Right renal pelvis (tissue), 4 donors: ENCODE data around the gene STK40. TPM values are rescaled to one million over a fixed set of nuclear protein-coding genes. Genes with fewer than 3 reads are reported as not detected.

Experiments
- DNase-seq, 4 donors: peaks; one replicate each; pipeline ENCODE4 v3.0.0-alpha.2; 2013; ENCODE audit warnings: low read depth in 4 of 4, low spot score in 3 of 4, missing footprints in 1 of 4
- polyA plus RNA-seq, 4 donors: library from polyadenylated mRNA; unstranded; fragments of 120-200 nt; gene quantifications; one replicate each; pipeline ENCODE4 v1.2.1, GENCODE V29; 2013; ENCODE audit not compliant: insufficient read length in 4 of 4

Gene STK40
- polyA plus RNA-seq, 4 donors, result 40.8 to 48.2 (median 43.7) TPM

- no peak for DNase-seq
Measured at GRCh38 chr1:36346741-36347370, 38.9 kb downstream of the STK40 start.

DNA sequence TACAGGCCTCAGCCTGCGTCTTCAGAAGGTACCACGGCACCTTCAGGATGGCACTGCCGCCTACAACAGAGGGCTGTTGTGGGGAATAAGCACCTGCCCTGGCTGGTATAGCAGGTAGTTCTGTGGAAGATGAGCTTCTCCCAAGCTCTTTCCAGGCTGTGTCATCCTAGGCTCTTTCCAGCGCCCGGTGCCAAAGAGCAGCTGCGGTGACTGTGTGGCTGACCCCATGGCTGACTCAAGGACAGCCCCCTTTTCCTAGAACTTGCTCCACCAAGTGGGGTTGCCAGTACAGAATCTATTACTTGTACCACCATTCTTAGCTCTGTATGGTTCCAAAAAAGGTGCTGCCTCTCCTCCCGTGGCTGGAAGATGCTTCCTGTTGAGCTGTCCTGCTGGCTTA, 40.4 kb downstream of the STK40 start:
- DNase-seq, result no peak

DNA sequence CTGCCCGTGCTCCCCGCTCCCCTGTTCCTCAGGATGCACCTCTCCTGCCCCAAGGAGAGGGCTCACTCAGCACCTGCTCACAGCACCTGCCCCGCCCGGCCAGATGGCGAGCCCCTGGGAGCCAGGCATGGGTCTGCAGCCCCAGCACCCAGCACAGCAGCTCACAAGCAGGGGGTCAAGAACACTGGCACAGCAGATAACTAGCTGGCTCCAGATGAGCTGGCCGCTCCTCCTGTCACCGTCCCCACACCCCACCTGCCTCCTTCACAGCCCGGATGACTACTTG, 41.4 kb downstream of the STK40 start:
- DNase-seq, result no peak

DNA sequence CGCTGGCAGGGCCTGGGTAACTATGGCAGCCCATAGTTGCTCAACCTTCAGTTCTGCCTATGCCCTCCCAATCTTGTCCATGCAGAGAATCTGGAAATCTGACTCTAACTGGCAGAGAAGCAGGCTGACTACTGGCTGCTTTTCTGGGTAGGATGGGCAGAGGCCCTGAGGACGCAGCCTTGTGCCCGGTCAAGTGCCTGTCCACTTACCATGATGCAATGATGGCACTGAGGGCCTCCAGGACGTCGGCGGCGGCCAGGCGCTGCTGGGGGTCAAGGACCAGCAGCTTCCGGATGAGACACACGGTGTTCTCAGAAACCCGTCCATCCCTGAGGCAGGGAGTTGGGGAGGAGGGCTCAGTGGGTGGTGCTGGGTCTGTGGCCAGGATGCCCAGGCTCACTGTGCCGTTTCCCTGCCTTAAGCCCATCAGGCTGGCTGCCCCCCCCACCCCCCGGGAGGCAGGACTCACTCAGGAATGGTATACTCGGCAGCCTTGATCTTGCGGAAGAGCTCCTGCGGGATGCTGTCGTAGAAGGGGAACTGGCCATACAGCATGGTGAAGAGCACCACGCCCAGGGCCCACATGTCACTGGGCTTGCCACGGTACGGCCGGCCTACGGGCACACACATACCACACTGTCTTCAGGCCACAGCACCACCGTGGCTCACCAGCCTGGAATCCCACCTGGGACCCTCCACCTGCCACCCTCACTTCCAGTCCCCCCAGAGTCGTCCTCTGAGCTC, 41.9 kb downstream of the STK40 start:
- no peak for DNase-seq

GRCh38 chr1:36342426-36343185, 43.1 kb downstream of the STK40 start:
- DNase-seq, result no peak

DNA sequence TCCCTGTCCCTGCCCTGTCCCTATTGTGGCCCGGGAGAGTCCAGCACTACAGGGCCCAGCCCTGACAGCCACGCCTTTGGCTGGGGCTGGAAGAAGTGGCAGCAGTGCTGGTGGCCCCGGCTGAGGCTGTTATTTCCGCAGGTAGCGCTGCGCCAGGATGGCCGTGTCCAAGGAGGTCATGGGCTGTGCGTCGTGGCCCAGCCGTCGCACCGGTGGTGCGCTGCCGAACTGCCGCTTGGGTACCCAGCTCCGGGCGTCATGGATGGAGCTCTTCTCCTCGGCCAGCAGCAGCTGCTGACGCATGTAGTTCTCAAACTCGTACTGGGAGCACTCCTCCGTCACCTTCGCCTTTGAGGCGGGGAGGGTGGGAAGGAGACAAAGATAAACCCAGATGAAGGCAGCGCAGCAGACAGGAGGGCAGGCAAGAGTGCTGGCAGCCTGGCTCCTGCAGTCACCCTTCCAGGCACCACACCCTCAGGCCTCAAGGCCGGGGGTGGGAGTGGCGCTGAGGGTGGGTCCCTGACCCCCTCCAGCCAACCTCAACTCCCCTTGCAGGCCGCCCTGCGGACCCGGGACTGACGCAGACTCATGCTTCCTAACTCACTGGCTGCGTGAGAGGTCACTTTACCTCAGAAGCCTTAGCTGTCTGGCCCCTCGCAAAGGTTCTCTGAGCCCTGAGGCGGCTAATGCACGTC, 44.0 kb downstream of the STK40 start:
- no peak for DNase-seq

- DNase-seq, result no peak
Measured at GRCh38 chr1:36339615-36340014, 46.1 kb downstream of the STK40 start.

DNA sequence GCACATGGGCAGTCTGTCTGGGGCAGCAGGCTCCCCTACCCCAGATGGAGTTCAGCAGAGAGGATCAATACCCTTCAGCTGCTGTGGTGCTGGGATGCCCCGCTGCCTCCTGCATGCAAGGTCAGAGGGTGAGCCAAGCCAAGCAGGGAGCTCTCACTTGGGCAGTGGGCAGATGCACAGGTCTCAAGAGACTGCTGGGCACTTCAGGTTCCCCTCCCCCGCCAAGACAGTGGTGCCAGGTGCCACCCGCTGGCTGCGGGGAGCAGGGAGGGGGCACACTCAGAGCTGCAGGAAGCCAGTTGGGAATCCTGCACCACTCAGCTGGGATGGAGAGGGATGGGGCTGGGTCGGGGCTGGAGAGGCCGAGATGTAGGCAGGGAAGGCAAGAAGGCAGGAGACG, 46.5 kb downstream of the STK40 start:
- DNase-seq, result no peak

GRCh38 chr1:36337830-36338229, 47.9 kb downstream of the STK40 start:
- no peak for DNase-seq

GRCh38 chr1:36330940-36331339, 54.8 kb downstream of the STK40 start:
- no peak for DNase-seq

DNA sequence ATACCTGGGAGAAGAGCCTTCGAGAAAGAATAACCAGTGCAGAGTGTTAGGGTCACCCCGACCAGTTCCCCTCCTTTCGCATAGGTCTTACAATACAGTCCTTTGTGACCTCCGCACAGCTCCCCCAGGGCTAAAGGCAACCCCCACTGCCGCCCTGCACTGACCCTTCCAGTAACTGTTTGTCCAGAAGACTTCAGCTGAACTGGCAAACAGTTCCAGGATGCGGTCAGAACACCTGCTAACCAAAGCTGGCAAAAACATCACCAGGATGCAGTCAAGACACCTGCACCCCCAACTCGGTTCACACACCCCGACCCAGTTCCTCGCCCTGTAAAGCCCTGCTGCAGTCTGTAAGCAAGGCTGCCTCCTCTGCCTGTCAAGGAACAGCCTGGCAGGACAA, 55.9 kb downstream of the STK40 start:
- no peak for DNase-seq

DNA sequence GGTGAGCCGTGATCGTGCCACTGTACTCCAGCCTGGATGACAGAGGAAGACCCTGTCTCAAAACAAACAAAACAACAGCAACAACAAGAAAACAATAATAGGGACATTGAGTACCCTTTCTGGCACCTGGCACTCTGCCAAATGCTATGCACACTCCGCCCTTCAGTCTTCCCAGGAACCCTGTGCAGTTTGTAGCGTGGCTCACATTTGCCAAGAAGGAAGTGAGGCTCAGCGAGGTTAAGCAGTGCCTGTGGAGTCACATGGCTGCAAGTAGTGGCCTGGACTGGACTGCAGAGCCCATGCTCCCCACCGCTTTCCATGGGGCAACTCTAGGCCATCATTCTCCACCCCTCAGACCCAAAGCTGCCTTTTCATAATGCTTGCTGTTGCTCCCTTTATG, 57.0 kb downstream of the STK40 start:
- DNase-seq, result no peak

DNA sequence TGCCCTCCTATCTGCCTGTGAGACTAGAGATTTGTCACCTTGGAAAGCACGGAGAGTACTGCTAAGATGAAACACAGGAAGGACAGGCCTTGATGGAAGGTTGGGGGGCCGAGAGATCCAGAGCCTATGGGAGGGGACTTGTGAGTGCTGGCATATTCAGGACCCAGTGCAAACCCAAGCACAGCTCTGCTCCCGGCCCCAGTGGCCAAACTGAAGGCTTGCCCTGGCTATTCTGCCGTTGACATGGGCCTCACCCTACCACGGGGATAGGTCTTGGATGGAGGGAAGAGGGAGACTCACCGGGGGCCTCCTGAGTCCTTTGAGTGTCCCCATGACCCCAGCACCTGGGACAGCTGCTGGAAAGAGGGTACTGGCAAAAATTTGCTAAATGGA, 57.6 kb downstream of the STK40 start:
- no peak for DNase-seq

DNA sequence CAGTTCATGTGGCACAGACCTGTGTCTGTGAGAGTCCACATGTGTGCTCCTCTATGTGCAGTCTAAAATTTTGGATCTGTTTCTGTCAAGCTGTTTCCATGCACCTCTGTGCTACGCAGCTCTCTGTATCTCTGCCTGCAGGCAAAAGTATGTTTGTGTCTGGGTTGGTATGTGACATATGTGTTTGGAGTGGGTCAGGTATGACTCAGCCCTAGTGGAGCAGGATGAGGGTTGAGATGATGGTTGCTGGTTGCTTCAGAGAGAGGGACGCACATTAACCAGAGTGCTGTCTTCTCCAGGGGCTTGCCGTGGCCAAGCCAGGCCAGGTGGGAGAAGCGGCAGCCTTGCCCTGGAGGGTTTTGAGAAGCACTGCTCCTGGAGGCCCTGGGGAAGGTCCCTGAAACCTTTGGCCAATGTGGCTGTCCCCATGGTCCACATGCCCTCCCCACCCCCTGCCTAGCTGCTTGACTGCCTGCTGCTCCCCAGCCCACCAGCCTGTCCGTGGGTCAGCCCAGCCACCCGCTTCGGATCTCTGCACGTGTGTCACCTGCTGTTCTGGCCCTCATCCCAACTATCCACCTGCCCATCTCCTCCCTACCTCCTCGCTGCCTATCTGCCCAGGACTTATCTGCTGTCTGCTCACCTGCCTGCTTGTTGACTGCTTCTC, 58.2 kb downstream of the STK40 start:
- DNase-seq, result no peak

DNA sequence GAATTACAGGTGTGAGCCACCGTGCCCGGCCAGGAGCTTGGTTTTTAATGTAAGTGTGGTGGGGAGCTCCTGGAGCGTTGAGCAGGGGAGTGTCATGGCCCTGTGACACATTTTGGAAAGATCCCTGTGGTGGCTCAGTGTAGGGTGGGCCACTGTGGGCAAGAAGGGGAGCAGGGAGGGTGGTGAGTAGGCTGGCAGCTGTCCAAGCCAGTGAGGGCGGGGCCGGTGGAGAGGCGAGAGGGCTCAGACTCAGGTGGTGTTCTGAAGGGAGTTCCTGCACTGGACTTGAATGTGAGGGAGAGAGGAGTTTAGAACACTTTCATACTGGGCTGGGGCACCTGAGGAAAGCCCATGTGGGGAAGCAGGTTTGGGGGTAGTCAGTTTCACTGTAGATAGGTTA, 59.2 kb downstream of the STK40 start:
- DNase-seq, result no peak

DNA sequence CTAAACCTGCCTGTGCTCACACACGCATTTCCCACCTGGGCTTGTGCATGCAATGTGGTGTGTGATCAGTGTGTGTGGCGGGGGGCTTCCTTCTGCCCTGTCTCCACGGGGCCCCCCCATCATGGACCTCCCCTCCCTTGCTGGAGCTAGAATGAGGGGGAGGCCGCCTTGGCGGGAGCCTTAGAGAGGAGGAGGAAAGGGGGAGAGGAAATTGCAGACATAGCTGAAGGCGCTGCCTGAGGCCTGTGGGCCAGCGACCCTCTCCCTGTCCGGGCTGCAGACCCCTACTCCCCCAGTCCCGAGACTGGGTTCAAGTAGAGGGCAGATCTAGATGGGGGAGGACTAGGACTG, 61.4 kb downstream of the STK40 start:
- DNase-seq, result peak in 1 of 4 donors; percentile 56

DNA sequence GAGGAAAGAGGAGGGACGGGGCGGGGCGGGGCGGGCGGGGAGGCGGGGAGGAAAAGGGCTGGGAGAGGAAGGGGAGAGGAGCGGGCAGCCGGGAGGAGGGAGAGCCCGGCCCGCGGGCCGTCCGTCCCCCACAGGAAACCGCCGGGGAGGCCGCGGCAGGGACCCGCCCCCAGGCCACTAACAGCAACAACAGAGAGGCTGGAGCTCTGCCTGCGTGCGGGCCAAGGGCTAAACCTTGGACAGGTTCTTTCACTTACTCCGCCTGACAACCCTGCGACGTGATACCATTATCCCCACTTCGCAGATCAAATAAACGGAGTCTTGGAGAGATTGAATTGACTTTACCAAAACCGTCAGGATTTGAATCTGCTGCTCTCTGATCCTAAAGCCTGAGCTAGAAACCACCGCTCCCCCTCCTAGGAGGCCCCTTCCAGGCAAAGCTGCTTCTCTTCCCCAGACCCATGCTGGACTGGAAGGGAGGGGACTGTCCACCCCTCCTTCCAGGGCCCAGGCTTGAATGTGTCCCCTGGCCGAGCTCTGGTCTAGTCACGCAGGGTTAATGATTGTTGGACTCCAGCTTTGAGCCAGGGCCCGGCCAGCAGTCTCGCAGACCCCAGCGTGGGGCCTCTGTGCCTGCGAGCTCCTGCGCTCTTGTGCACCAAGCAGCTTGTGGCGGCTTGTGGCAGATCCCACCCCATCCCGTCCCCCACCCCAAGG, 61.9 kb downstream of the STK40 start, which contains the start of gene EVA1B:
Gene EVA1B (minus strand): TSS at position 10 of the 717 bp plus-strand sequence. CDS start 608 bp downstream, outside the sequence.
- DNase-seq, result peak; percentile 80 to 90 (median 85)

- DNase-seq, result peak in 1 of 4 donors; percentile 41
Measured at GRCh38 chr1:36322786-36323635, 62.7 kb downstream of the STK40 start.
